Measurements from ENCODE around the gene TUBB2B. TPM values are rescaled to one million over a fixed set of nuclear protein-coding genes. Genes with fewer than 3 reads are reported as not detected.

TUBB2B gene
- total and polyA plus RNA-seq, 9 of the 15 experiments (the other 6 are each of a cell fraction or from before 2014, with no cell fraction given), result 0.11 to 9.7 (median 4.6) TPM

GRCh38 chr6:3201388-3201787 is 26.1 kb downstream of the TUBB2B start (continued):
- TF ChIP-seq ZNF407 (IDR thresholded peaks at IDR 0.05; ENCODE audit: low read depth), result no peak
- no peak for TF ChIP-seq PHF20 (IDR thresholded peaks at IDR 0.05; ENCODE audit: partially characterized antibody)
- no peak for TF ChIP-seq ZNF143 (CRISPR knock-in tag; IDR thresholded peaks at IDR 0.05)
- no peak for TF ChIP-seq MXD1 (CRISPR knock-in tag; IDR thresholded peaks at IDR 0.05; ENCODE audit: borderline replicate concordance, poor library complexity, severe bottlenecking)
- TF ChIP-seq CHCHD3 (CRISPR knock-in tag; IDR thresholded peaks at IDR 0.05), result no peak
